ENCODE results near the gene HOXB2. TPM values are rescaled to one million over a fixed set of nuclear protein-coding genes. Genes with fewer than 3 reads are reported as not detected.

Gene HOXB2
- total RNA-seq, 1 experiment from 2014 or later, result 3.0 TPM

- Mint-ChIP-seq H3K27me3 (ENCODE audit: insufficient read depth, unreplicated experiment) (peaks cover 25% of the 10 kb centered on the region), H3K4me3 (ENCODE audit: unreplicated experiment) (no peak overlapping the region)
Measured at GRCh38 chr17:48592577-48592976, 47.7 kb upstream of the HOXB2 start.

GRCh38 chr17:48592057-48592514 lies 47.2 kb upstream of the HOXB2 start:
- no peak for TF ChIP-seq CTCF (IDR thresholded peaks at IDR 0.05; ENCODE audit: unreplicated experiment)
- Mint-ChIP-seq H3K4me3 (ENCODE audit: unreplicated experiment) (no peak overlapping the region), H3K27me3 (ENCODE audit: insufficient read depth, unreplicated experiment) (peaks cover 20% of the 10 kb centered on the region), H3K4me1 (ENCODE audit: insufficient read depth, unreplicated experiment) (no peaks in the 10 kb centered on the region), H3K9me3 (ENCODE audit: unreplicated experiment) (no peaks in the 10 kb centered on the region), H3K36me3 (ENCODE audit: insufficient read depth, unreplicated experiment) (no peaks in the 10 kb centered on the region), H3K27ac (ENCODE audit: low read depth, unreplicated experiment) (no peak overlapping the region)
- ChIA-PET POLR2A (interaction anchor here (0.7 kb wide), 1 partner anchor 406 kb away, joined by 3 read pairs; no protein-coding TSS in a partner anchor), CTCF (interaction anchor here (1.4 to 2.1 kb wide), 6 partner anchors 100 to 332 kb away, joined by 6 to 23 read pairs (median 16); no protein-coding TSS in a partner anchor)
- intact Hi-C loops (cut with micrococcal nuclease), result no loop called here
- DNase-seq (ENCODE audit: unreplicated experiment), result no peak
- BruUV-seq (replicated peaks), result no TSS peak

More at GRCh38 chr17:48592577-48592976, 47.7 kb upstream of the HOXB2 start:
- Mint-ChIP-seq H3K36me3 (ENCODE audit: insufficient read depth, unreplicated experiment) (no peaks in the 10 kb centered on the region), H3K9me3 (ENCODE audit: unreplicated experiment) (no peaks in the 10 kb centered on the region), H3K27ac (ENCODE audit: low read depth, unreplicated experiment) (no peak overlapping the region), H3K4me1 (ENCODE audit: insufficient read depth, unreplicated experiment) (no peaks in the 10 kb centered on the region)
- no TSS peak for BruUV-seq (replicated peaks)
- POLR2A ChIA-PET, result interaction anchor here (0.6 kb wide), 1 partner anchor 441 kb away, joined by 3 read pairs; no protein-coding TSS in a partner anchor
- intact Hi-C loops (cut with micrococcal nuclease), result no loop called here
- no peak for TF ChIP-seq CTCF (IDR thresholded peaks at IDR 0.05; ENCODE audit: unreplicated experiment)
- no peak for DNase-seq (ENCODE audit: unreplicated experiment)
- CTCF ChIA-PET, result interaction anchor here (0.8 to 2.1 kb wide), 12 partner anchors 15 to 438 kb away, joined by 3 to 23 read pairs (median 8); no protein-coding TSS in a partner anchor

GRCh38 chr17:48591255-48592056 lies 46.5 kb upstream of the HOXB2 start:
- H3K27ac Mint-ChIP-seq (ENCODE audit: low read depth, unreplicated experiment), result no peak overlapping the region
- no peak for DNase-seq (ENCODE audit: unreplicated experiment)
- H3K27me3 Mint-ChIP-seq (ENCODE audit: insufficient read depth, unreplicated experiment), result peaks cover 17% of the 10 kb centered on the region
- H3K9me3 Mint-ChIP-seq (ENCODE audit: unreplicated experiment), result no peaks in the 10 kb centered on the region
- H3K4me1 Mint-ChIP-seq (ENCODE audit: insufficient read depth, unreplicated experiment), result no peaks in the 10 kb centered on the region
- no peak overlapping the region for H3K4me3 Mint-ChIP-seq (ENCODE audit: unreplicated experiment)
- no peaks in the 10 kb centered on the region for H3K36me3 Mint-ChIP-seq (ENCODE audit: insufficient read depth, unreplicated experiment)
- CTCF ChIA-PET, result interaction anchor here (0.5 to 2.0 kb wide), 5 partner anchors 98 to 634 kb away, joined by 3 to 14 read pairs (median 3); no protein-coding TSS in a partner anchor
- POLR2A ChIA-PET, result interaction anchor here (0.7 kb wide), 1 partner anchor 405 kb away, joined by 3 read pairs; no protein-coding TSS in a partner anchor
- no peak for TF ChIP-seq CTCF (IDR thresholded peaks at IDR 0.05; ENCODE audit: unreplicated experiment)
- intact Hi-C loops (cut with micrococcal nuclease), result no loop called here
- BruUV-seq (replicated peaks), result no TSS peak

GRCh38 chr17:48590607-48591161 lies 45.8 kb upstream of the HOXB2 start:
- CTCF ChIA-PET, result interaction anchor here (0.6 to 1.6 kb wide), 5 partner anchors 97 to 635 kb away, joined by 3 to 9 read pairs (median 3); no protein-coding TSS in a partner anchor
- POLR2A ChIA-PET, result no interaction called here
- no TSS peak for BruUV-seq (replicated peaks)
- Mint-ChIP-seq H3K36me3 (ENCODE audit: insufficient read depth, unreplicated experiment) (no peaks in the 10 kb centered on the region), H3K27ac (ENCODE audit: low read depth, unreplicated experiment) (no peak overlapping the region), H3K9me3 (ENCODE audit: unreplicated experiment) (no peaks in the 10 kb centered on the region), H3K4me3 (ENCODE audit: unreplicated experiment) (no peak overlapping the region), H3K4me1 (ENCODE audit: insufficient read depth, unreplicated experiment) (peaks cover 4% of the 10 kb centered on the region), H3K27me3 (ENCODE audit: insufficient read depth, unreplicated experiment) (peaks cover 25% of the 10 kb centered on the region)
- intact Hi-C loops (cut with micrococcal nuclease), result no loop called here
- TF ChIP-seq CTCF (IDR thresholded peaks at IDR 0.05; ENCODE audit: unreplicated experiment), result no peak
- no peak for DNase-seq (ENCODE audit: unreplicated experiment)

All from MCF 10A (cell line).